WTC11 (cell line): ENCODE measurements around the gene FOXO3. TPM values are rescaled to one million over a fixed set of nuclear protein-coding genes. Genes with fewer than 3 reads are reported as not detected.
"Not testable (repeated sequence)": the region's sequence is repeated elsewhere in the genome, so short reads cannot be mapped to it uniquely, and the experiment has no call there.

ENCODE experiments used
- ATAC-seq: fragments of 200-7000 bp; cut with Tn5 transposase; 2 replicates; pipeline ENCODE4 v1.10.0; 2021; ENCODE audit warnings: mild to moderate bottlenecking, moderate library complexity
- CTCF ChIA-PET: fragments of 300-600 bp; sonication (Branson Sonifier 250); formaldehyde crosslinking; loops from one replicate; lab custom pipeline; 2021; ENCODE audit warnings: antibody characterized with exemption; lab: Charles Lee
- POLR2A ChIA-PET: fragments of 350-600 bp; sonication (Branson Sonifier 250); formaldehyde crosslinking; loops from one replicate; lab custom pipeline; 2021; ENCODE audit warnings: antibody characterized with exemption; lab: Charles Lee
- DNase-seq: peaks from one replicate; pipeline ENCODE4 v3.0.0; 2021; ENCODE audit warnings: low spot score
- H3K27ac Mint-ChIP-seq: 2 replicates; pipeline ENCODE4 v1.8.0; 2021; ENCODE audit warnings: mixed read lengths
- H3K27me3 Mint-ChIP-seq: 2 replicates; pipeline ENCODE4 v1.8.0; 2021; ENCODE audit warnings: low read depth, mild to moderate bottlenecking, moderate library complexity, mixed read lengths
- H3K36me3 Mint-ChIP-seq: 2 replicates; pipeline ENCODE4 v1.8.0; 2021; ENCODE audit warnings: mixed read lengths
- H3K4me1 Mint-ChIP-seq: 2 replicates; pipeline ENCODE4 v1.8.0; 2022; ENCODE audit warnings: mixed read lengths
- H3K4me3 Mint-ChIP-seq: 2 replicates; pipeline ENCODE4 v1.8.0; 2021; ENCODE audit warnings: mild to moderate bottlenecking, moderate library complexity, mixed read lengths
- H3K9me3 Mint-ChIP-seq: 2 replicates; pipeline ENCODE4 v1.8.0; 2021; ENCODE audit warnings: mixed read lengths
- ATF1 ChIP-seq: sonication (generic); formaldehyde crosslinking; IDR thresholded peaks from 2 replicates; pipeline ENCODE4 v1.8.1; 2023; ENCODE audit warnings: mild to moderate bottlenecking, moderate library complexity, missing genetic modification reagents
- GTF2I ChIP-seq: fragments of 250-450 bp; sonication (Bioruptor Pico); conservative IDR thresholded peaks from 2 replicates; pipeline ENCODE4 v1.4.0; 2021; ENCODE audit warnings: mild to moderate bottlenecking
- JUN ChIP-seq: sonication (generic); formaldehyde crosslinking; IDR thresholded peaks from 2 replicates; pipeline ENCODE4 v1.8.0; 2023; ENCODE audit warnings: mild to moderate bottlenecking, missing genetic modification reagents
- MLX ChIP-seq: sonication (generic); formaldehyde crosslinking; IDR thresholded peaks from 2 replicates; pipeline ENCODE4 v1.8.1; 2023; ENCODE audit warnings: mild to moderate bottlenecking, missing genetic modification reagents, moderate library complexity
- NFE2L1 ChIP-seq: sonication (generic); formaldehyde crosslinking; IDR thresholded peaks from 2 replicates; pipeline ENCODE4 v1.8.1; 2023; ENCODE audit warnings: missing genetic modification reagents
- NR2C2 ChIP-seq: sonication (generic); formaldehyde crosslinking; IDR thresholded peaks from 2 replicates; pipeline ENCODE4 v1.8.0; 2022; ENCODE audit warnings: mild to moderate bottlenecking, missing genetic modification reagents
- PRRX2 ChIP-seq: fragments of 250-450 bp; sonication (Bioruptor Pico); IDR thresholded peaks from 2 replicates; pipeline ENCODE4 v1.8.0; 2021; ENCODE audit warnings: mild to moderate bottlenecking
- TEAD1 ChIP-seq: sonication (generic); formaldehyde crosslinking; IDR thresholded peaks from 2 replicates; pipeline ENCODE4 v1.8.0; 2022; ENCODE audit warnings: mild to moderate bottlenecking, missing genetic modification reagents
- ZMAT4 ChIP-seq: fragments of 250-450 bp; sonication (Bioruptor Pico); IDR thresholded peaks from 2 replicates; pipeline ENCODE4 v1.9.0; 2021; ENCODE audit warnings: mild to moderate bottlenecking
- ZNF317 ChIP-seq: sonication (generic); formaldehyde crosslinking; IDR thresholded peaks from 2 replicates; pipeline ENCODE4 v1.8.1; 2023; ENCODE audit warnings: low read depth, mild to moderate bottlenecking, moderate library complexity, missing genetic modification reagents, borderline replicate concordance
- ZNF416 ChIP-seq: fragments of 250-450 bp; sonication (Bioruptor Pico); IDR thresholded peaks from 2 replicates; pipeline ENCODE4 v1.9.0; 2021; ENCODE audit warnings: mild to moderate bottlenecking, inconsistent platforms
- ZNF425 ChIP-seq: fragments of 250-450 bp; sonication (Bioruptor Pico); conservative IDR thresholded peaks from 2 replicates; pipeline ENCODE4 v1.9.0; 2021; ENCODE audit warnings: mild to moderate bottlenecking
- total RNA-seq: library from RNA; stranded (reverse); gene quantifications from 3 replicates; pipeline ENCODE4 v1.2.3, GENCODE V29; 2021
- TF ChIP-seq, protein P1 (sequence below): sonication (generic); formaldehyde crosslinking; IDR thresholded peaks from 2 replicates; pipeline ENCODE4 v1.8.0; 2022; ENCODE audit warnings: mild to moderate bottlenecking, missing genetic modification reagents
- TF ChIP-seq, protein P2 (sequence below): sonication (generic); formaldehyde crosslinking; IDR thresholded peaks from 2 replicates; pipeline ENCODE4 v1.8.0; 2023; ENCODE audit warnings: missing genetic modification reagents
- TF ChIP-seq, protein P3 (sequence below): sonication (generic); formaldehyde crosslinking; IDR thresholded peaks from 2 replicates; pipeline ENCODE4 v1.8.1; 2022; ENCODE audit warnings: low read depth, mild to moderate bottlenecking, moderate library complexity, missing genetic modification reagents, borderline replicate concordance

FOXO3 gene
- total RNA-seq, 1 experiment from 2014 or later, result 15.6 TPM

DNA sequence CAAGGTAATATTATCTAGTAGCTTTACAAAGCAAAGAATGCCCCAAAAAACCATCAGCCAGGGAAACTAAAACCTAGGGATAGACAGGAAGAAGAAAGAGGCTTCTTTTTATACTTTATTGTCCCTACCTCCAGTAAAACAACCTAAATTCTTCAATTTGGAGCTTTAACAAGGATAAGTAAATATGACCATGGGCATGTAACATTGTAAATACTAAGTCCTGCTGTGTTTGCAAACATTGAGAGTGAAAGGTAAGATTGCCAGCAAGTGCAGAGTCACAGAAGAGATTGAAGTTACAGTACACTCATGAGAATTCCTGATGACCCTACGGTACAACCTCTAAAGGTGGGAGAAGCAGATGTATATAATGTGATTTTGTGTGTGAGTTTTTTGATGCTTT is 117.2 kb downstream of the FOXO3 start:
- TF ChIP-seq NFE2L1 (CRISPR knock-in tag) (no peak), ZNF416 (no peak), MLX (no peak), NR2C2 (CRISPR knock-in tag) (no peak), ZNF317 (CRISPR knock-in tag) (no peak), GTF2I (CRISPR knock-in tag) (no peak), PRRX2 (CRISPR knock-in tag) (no peak), TEAD1 (CRISPR knock-in tag) (no peak), ZNF425 (CRISPR knock-in tag) (no peak), ZMAT4 (CRISPR knock-in tag) (no peak), ATF1 (no peak), JUN (CRISPR knock-in tag) (no peak)
- TF ChIP-seq, protein P1, sequence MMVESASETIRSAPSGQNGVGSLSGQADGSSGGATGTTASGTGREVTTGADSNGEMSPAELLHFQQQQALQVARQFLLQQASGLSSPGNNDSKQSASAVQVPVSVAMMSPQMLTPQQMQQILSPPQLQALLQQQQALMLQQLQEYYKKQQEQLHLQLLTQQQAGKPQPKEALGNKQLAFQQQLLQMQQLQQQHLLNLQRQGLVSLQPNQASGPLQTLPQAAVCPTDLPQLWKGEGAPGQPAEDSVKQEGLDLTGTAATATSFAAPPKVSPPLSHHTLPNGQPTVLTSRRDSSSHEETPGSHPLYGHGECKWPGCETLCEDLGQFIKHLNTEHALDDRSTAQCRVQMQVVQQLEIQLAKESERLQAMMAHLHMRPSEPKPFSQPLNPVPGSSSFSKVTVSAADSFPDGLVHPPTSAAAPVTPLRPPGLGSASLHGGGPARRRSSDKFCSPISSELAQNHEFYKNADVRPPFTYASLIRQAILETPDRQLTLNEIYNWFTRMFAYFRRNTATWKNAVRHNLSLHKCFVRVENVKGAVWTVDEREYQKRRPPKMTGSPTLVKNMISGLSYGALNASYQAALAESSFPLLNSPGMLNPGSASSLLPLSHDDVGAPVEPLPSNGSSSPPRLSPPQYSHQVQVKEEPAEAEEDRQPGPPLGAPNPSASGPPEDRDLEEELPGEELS (CRISPR knock-in tag), result no peak
- TF ChIP-seq, protein P2, sequence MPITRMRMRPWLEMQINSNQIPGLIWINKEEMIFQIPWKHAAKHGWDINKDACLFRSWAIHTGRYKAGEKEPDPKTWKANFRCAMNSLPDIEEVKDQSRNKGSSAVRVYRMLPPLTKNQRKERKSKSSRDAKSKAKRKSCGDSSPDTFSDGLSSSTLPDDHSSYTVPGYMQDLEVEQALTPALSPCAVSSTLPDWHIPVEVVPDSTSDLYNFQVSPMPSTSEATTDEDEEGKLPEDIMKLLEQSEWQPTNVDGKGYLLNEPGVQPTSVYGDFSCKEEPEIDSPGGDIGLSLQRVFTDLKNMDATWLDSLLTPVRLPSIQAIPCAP, result no peak
- TF ChIP-seq, protein P3, sequence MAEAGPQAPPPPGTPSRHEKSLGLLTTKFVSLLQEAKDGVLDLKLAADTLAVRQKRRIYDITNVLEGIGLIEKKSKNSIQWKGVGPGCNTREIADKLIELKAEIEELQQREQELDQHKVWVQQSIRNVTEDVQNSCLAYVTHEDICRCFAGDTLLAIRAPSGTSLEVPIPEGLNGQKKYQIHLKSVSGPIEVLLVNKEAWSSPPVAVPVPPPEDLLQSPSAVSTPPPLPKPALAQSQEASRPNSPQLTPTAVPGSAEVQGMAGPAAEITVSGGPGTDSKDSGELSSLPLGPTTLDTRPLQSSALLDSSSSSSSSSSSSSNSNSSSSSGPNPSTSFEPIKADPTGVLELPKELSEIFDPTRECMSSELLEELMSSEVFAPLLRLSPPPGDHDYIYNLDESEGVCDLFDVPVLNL, result no peak
- no peak overlapping the region for H3K27ac Mint-ChIP-seq
- no peaks in the 10 kb centered on the region for H3K27me3 Mint-ChIP-seq
- ATAC-seq (no peak), DNase-seq (no peak)
- H3K4me1 Mint-ChIP-seq, result peaks cover 33% of the 10 kb centered on the region
- H3K4me3 Mint-ChIP-seq, result no peak overlapping the region
- CTCF ChIA-PET, result no interaction called here
- POLR2A ChIA-PET, result no interaction called here
- no peaks in the 10 kb centered on the region for H3K9me3 Mint-ChIP-seq
- no peaks in the 10 kb centered on the region; the same call in 1 of the 2 replicates for H3K36me3 Mint-ChIP-seq

- POLR2A ChIA-PET, H3K4me3 Mint-ChIP-seq, H3K36me3 Mint-ChIP-seq, DNase-seq, H3K27me3 Mint-ChIP-seq, ATAC-seq, H3K27ac Mint-ChIP-seq, H3K9me3 Mint-ChIP-seq: not testable (repeated sequence)
- peaks cover 22% of the 10 kb centered on the region for H3K4me1 Mint-ChIP-seq
- CTCF ChIA-PET, result interaction anchor here (0.7 kb wide), 2 partner anchors 9 to 241 kb away, joined by 3 to 4 read pairs; no protein-coding TSS in a partner anchor
Observed at GRCh38 chr6:108680314-108680713, 119.6 kb downstream of the FOXO3 start.

DNA sequence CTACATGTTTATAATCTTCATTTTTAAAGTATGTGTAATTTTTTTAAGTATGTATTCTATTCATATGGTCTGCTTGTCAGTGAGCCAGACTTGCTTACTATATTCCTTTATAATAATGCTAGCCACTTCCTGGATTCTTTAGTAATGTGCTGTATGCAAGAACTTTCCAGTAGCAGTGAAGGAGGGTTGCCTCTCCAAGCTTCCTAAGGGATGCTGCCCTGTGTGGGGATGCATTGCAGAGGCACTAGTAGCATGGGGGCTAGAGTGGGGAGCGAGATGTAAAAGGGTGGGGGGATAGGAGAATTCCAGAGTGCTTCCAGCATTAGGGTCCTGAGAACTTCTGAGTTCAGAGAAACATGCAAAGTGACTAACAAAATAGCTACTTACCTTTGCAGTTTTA is 121.0 kb downstream of the FOXO3 start:
- DNase-seq, H3K27me3 Mint-ChIP-seq, H3K27ac Mint-ChIP-seq, H3K9me3 Mint-ChIP-seq, ATAC-seq, H3K4me3 Mint-ChIP-seq, H3K36me3 Mint-ChIP-seq: not testable (repeated sequence)
- peaks cover 16% of the 10 kb centered on the region for H3K4me1 Mint-ChIP-seq
- POLR2A ChIA-PET, result interaction anchor here (0.7 kb wide), 1 partner anchor 10 kb away, joined by 3 read pairs; no protein-coding TSS in a partner anchor
- CTCF ChIA-PET, result interaction anchor here (0.6 kb wide), 1 partner anchor 10 kb away, joined by 3 read pairs; no protein-coding TSS in a partner anchor

DNA sequence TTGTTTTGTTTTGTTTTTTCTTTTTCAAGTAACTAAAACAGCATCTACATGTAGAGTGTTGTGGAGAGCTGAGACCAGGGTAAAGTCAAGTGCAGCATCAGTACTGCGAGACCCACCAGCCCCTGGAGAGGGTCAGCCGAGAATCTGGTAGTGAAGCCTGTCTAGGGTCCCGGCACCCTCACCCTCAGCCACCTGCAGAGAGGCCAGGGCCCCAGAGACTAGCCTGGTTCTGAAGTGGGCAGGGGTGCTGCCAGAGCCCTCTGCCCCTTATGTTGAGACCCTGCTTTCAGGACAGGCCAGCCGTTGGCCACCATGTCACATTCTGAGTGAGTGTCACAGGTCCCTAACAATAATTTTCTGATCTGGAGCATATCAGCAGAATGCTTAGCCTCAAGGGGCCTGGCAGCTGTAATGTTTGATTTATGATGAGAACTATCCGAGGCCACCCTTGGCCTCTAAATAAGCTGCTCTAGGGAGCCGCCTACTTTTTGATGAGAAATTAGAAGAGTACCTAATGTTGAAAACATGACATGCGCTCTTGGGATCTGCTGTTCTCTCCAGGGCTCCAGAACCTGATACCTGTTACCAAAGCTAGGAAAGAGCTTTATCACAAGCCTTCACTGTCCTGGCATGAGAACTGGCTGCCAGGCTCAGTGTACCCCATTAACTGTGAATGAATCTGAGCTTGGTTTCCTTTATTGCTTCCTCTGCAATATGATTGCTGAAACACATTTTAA is 121.8 kb downstream of the FOXO3 start:
- DNase-seq, H3K27ac Mint-ChIP-seq, H3K27me3 Mint-ChIP-seq, ATAC-seq, H3K36me3 Mint-ChIP-seq, CTCF ChIA-PET, H3K4me3 Mint-ChIP-seq, H3K9me3 Mint-ChIP-seq: not testable (repeated sequence)
- H3K4me1 Mint-ChIP-seq, result peaks cover 14% of the 10 kb centered on the region
- POLR2A ChIA-PET, result interaction anchor here (0.7 kb wide), 1 partner anchor 11 kb away, joined by 3 read pairs; no protein-coding TSS in a partner anchor

DNA sequence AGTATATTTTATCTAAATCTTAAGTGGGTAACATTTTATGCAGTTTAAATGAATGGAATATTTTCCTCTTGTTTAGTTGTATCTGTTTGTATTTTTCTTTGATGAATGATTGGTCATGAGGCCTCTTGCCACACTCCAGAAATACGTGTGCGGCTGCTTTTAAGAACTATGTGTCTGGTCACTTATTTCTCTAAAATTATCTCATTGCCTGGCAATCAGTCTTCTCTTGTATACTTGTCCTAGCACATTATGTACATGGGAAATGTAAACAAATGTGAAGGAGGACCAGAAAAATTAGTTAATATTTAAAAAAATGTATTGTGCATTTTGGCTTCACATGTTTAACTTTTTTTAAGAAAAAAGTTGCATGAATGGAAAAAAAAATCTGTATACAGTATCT is 123.3 kb downstream of the FOXO3 start:
- H3K27ac Mint-ChIP-seq, POLR2A ChIA-PET, ATAC-seq, H3K27me3 Mint-ChIP-seq, H3K36me3 Mint-ChIP-seq, DNase-seq, CTCF ChIA-PET, H3K9me3 Mint-ChIP-seq, H3K4me3 Mint-ChIP-seq, H3K4me1 Mint-ChIP-seq: not testable (repeated sequence)
